ES-I3 (cell line): ENCODE measurements around the gene EXD3.
"Not testable (repeated sequence)": the region's sequence is repeated elsewhere in the genome, so short reads cannot be mapped to it uniquely, and the experiment has no call there.

Experiments
- H3K36me3 ChIP-seq: 2 replicates; pipeline ENCODE4 v1.6.1; 2013; ENCODE audit warnings: mild to moderate bottlenecking, low read length, control low read depth, moderate library complexity; ENCODE audit not compliant: insufficient read depth
- H3K4me1 ChIP-seq: 2 replicates; pipeline ENCODE4 v1.6.1; 2013; ENCODE audit warnings: mild to moderate bottlenecking, control low read depth, low read length; ENCODE audit not compliant: insufficient read depth
- H3K9ac ChIP-seq: 2 replicates; pipeline ENCODE4 v1.6.1; 2013; ENCODE audit warnings: low read depth, mild to moderate bottlenecking, low read length, moderate library complexity
- H3K9me3 ChIP-seq: 2 replicates; pipeline ENCODE4 v1.6.1; 2013; ENCODE audit warnings: mild to moderate bottlenecking, low read length, moderate library complexity; ENCODE audit not compliant: control insufficient read depth, insufficient read depth

The EXD3 gene

GRCh38 chr9:137348769-137349470, 74.0 kb downstream of the EXD3 start:
- H3K4me1 ChIP-seq = no peaks in the 10 kb centered on the region

DNA sequence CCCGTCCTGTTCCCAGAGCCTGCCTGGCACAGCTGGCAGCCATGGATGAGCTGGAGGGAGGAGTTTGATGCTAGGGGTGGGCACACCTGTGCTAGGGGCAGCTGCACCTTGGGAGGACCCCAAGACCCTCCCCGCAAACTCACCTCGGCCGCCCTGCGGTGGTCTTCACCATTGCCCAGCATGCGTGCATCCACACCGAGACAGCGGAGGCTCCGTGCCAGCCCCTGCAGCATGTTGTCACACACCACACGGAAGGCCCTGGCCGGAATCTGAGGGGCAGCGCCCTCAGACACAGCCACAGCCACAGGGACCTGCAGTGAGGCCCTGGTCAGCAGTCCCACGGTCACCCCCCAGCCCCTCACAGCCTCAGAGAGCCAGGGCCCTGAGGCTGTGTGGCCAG, 75.0 kb downstream of the EXD3 start:
- no peaks in the 10 kb centered on the region for H3K4me1 ChIP-seq
- H3K9ac ChIP-seq = no peak overlapping the region
- H3K9me3 ChIP-seq = peaks cover 4% of the 10 kb centered on the region; the same call in 1 of the 2 replicates
- no peaks in the 10 kb centered on the region for H3K36me3 ChIP-seq

More at GRCh38 chr9:137348769-137349470, 74.0 kb downstream of the EXD3 start:
- Histone ChIP-seq H3K36me3 (no peaks in the 10 kb centered on the region), H3K9ac (no peak overlapping the region), H3K9me3 (peaks cover 4% of the 10 kb centered on the region; the same call in 1 of the 2 replicates)

DNA sequence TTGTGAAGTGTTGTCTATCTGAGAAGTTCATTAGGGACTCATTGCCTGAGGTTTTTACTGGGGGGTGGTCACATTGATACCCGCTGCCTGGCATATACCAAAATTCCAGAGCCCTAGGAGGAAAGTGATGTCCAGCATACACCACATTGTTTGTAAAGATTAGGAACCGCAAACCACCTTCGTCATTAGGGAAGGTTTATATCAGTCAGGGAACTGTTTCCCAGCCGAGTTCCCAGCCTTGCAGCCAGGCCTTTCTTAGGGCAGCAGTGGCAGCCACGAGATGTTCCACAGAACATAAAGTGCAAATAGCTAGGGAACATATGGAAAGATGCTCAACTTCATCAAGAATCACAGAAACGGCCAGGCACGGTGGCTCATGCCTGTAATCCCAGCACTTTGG, 80.5 kb downstream of the EXD3 start:
- no peak overlapping the region for H3K9ac ChIP-seq
- no peaks in the 10 kb centered on the region for H3K36me3 ChIP-seq
- H3K4me1 ChIP-seq = no peaks in the 10 kb centered on the region
- H3K9me3 ChIP-seq = peaks cover 4% of the 10 kb centered on the region; the same call in 1 of the 2 replicates

- H3K4me1 ChIP-seq = no peaks in the 10 kb centered on the region
- H3K9me3 ChIP-seq = peaks cover under 1% of the 10 kb centered on the region; the same call in 1 of the 2 replicates
- no peak overlapping the region for H3K9ac ChIP-seq
- no peaks in the 10 kb centered on the region for H3K36me3 ChIP-seq
Measured at GRCh38 chr9:137341227-137341626, 81.7 kb downstream of the EXD3 start.

- not testable (repeated sequence) for H3K9ac ChIP-seq, H3K36me3 ChIP-seq, H3K9me3 ChIP-seq, H3K4me1 ChIP-seq
Measured at GRCh38 chr9:137339908-137340462, 83.0 kb downstream of the EXD3 start.

DNA sequence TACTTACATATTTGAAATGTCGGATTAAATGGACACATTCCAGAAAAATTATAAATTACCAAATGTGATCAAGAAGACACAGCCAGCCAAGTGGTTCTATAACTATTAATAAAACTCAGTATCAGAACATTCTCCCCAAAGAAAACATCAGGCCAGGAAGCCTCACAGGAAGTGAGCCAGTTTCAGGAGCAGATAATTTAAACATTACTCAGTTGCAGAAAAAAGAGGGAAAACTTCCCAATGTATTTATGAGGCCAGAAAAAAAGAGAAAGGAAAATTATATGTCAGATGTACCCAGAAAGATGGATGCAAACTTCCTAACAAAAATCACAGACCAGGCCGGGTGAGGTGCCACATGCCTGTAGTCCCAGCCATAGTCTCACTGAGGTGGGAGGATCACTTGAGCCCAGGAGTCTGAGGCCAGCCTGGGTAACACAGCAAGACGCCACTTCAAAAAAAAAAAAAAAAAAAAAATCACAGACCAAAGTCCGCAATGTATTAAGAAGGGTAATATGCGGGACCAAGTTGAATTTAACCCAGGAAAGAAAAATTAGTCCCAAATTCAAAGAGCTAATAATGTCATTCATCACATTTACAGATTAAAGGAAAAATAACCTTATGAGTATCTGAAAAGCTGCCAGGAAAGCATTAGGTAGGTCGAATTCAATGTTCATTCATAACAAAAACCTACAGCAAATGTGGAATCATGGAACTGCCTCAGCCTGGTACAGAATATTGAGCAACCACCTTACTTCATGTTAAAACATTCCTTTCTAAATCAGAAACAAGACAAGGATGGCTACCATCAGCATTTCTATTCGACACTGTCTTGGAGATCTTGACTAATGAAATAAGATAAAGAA, 83.7 kb downstream of the EXD3 start:
- no peaks in the 10 kb centered on the region; the same call in 1 of the 2 replicates for H3K9me3 ChIP-seq
- no peak overlapping the region for H3K9ac ChIP-seq
- no peaks in the 10 kb centered on the region for H3K36me3 ChIP-seq
- H3K4me1 ChIP-seq = no peaks in the 10 kb centered on the region

GRCh38 chr9:137336735-137337134, 86.2 kb downstream of the EXD3 start:
- Histone ChIP-seq H3K36me3 (no peaks in the 10 kb centered on the region), H3K9ac (no peak overlapping the region), H3K9me3 (no peaks in the 10 kb centered on the region), H3K4me1 (no peaks in the 10 kb centered on the region)

DNA sequence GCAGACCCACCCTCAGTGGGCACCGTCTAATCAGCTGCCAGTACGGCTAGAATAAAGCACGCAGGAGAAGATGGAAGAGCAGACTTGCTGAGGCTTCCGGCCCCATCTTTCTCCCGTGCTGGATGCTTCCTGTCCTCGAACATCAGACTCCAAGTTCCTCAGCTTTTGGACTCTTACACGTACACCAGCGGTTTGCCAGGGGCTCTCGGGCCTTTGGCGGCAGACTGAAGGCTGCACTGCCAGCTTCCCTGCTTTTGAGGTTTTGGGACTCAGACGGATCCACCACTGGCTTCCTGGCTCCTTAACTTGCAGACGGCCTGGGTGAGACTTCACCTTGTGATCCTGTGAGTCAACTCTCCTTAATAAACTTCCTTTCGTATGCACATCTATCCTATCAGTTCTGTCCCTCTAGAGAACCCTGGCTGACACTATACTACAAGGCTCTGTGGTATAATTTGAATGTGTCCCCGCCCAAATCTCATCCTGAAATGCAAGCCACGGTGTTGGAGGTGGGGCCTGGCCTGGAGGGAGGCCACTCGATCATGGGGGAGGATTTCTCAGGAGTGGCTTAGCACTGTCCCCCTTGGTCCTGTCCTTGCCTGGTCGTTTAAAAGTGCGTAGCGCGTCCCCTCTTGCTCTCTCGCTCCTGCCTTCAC, 89.8 kb downstream of the EXD3 start:
- H3K36me3 ChIP-seq = no peaks in the 10 kb centered on the region
- no peak overlapping the region for H3K9ac ChIP-seq
- H3K9me3 ChIP-seq = no peaks in the 10 kb centered on the region
- no peaks in the 10 kb centered on the region for H3K4me1 ChIP-seq

DNA sequence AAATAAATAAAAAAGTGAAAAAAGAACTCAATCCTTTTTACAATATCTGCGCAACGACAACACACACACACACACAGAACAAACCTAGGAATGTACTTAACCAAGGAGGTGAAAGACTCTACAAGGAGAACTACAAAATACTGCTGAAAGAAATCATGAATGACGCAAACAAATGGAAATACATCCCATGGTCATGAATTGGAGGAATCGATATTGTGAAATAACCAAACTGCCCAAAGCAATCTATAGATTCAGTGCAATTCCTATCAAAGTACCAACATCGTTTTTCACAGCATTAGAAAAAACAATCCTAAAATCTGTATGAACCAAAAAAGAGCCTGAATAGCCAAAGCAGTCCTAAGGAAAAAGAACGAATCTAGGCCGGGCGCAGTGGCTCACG, 91.0 kb downstream of the EXD3 start:
- H3K9ac ChIP-seq = no peak overlapping the region
- H3K9me3 ChIP-seq = no peaks in the 10 kb centered on the region
- H3K36me3 ChIP-seq = no peaks in the 10 kb centered on the region
- H3K4me1 ChIP-seq = no peaks in the 10 kb centered on the region

- no peaks in the 10 kb centered on the region for H3K9me3 ChIP-seq
- no peaks in the 10 kb centered on the region for H3K36me3 ChIP-seq
Measured at GRCh38 chr9:137330689-137331088, 92.3 kb downstream of the EXD3 start.

GRCh38 chr9:137329590-137329989, 93.4 kb downstream of the EXD3 start:
- not testable (repeated sequence) for H3K9me3 ChIP-seq, H3K4me1 ChIP-seq, H3K36me3 ChIP-seq, H3K9ac ChIP-seq

More at GRCh38 chr9:137330689-137331088, 92.3 kb downstream of the EXD3 start:
- no peak overlapping the region for H3K9ac ChIP-seq
- no peaks in the 10 kb centered on the region for H3K4me1 ChIP-seq

GRCh38 chr9:137327641-137328550, 95.1 kb downstream of the EXD3 start:
- H3K9me3 ChIP-seq, H3K4me1 ChIP-seq, H3K36me3 ChIP-seq, H3K9ac ChIP-seq: not testable (repeated sequence)

GRCh38 chr9:137326445-137327065, 96.4 kb downstream of the EXD3 start:
- Histone ChIP-seq H3K9me3 (no peaks in the 10 kb centered on the region), H3K36me3 (no peaks in the 10 kb centered on the region), H3K4me1 (no peaks in the 10 kb centered on the region), H3K9ac (no peak overlapping the region)
